ENCODE data around the gene ZNF536. TPM values are rescaled to one million over a fixed set of nuclear protein-coding genes. Genes with fewer than 3 reads are reported as not detected.
"Not testable (repeated sequence)": the region's sequence is repeated elsewhere in the genome, so short reads cannot be mapped to it uniquely, and the experiment has no call there.

Gene ZNF536
- total and polyA plus RNA-seq, 2 donors: 4.9 to 34.4 TPM

GRCh38 chr19:30450100-30450499 is 77.9 kb downstream of the ZNF536 start:
- 5% methylated on average over 7 of the region's 7 CpGs for WGBS

GRCh38 chr19:30450835-30451321 is 78.7 kb downstream of the ZNF536 start:
- Histone ChIP-seq H3K27ac (ENCODE audit: low read depth) (no peak overlapping the region), H3K4me3 (ENCODE audit: low read depth, low read length) (peak overlapping the region; percentile 34), H3K4me1 (ENCODE audit: insufficient read depth) (no peaks in the 10 kb centered on the region), H3K36me3 (ENCODE audit: insufficient read depth) (no peaks in the 10 kb centered on the region)
- 33% methylated on average over 31 of the region's 31 CpGs for WGBS
- DNase-seq (ENCODE audit: extremely low spot score): no peak

More at GRCh38 chr19:30450100-30450499, 77.9 kb downstream of the ZNF536 start:
- Histone ChIP-seq H3K4me1 (ENCODE audit: insufficient read depth) (no peaks in the 10 kb centered on the region), H3K4me3 (ENCODE audit: low read depth, low read length) (peak overlapping the region; percentile 15), H3K27ac (ENCODE audit: low read depth) (no peak overlapping the region), H3K36me3 (ENCODE audit: insufficient read depth) (no peaks in the 10 kb centered on the region)
- peak; percentile 74 for DNase-seq (ENCODE audit: extremely low spot score)

- 95% methylated on average over 7 of the region's 7 CpGs for WGBS
- H3K4me1 ChIP-seq (ENCODE audit: insufficient read depth): no peaks in the 10 kb centered on the region
- DNase-seq (ENCODE audit: extremely low spot score): no peak
- no peaks in the 10 kb centered on the region for H3K36me3 ChIP-seq (ENCODE audit: insufficient read depth)
- no peak overlapping the region for H3K27ac ChIP-seq (ENCODE audit: low read depth)
- no peak overlapping the region for H3K4me3 ChIP-seq (ENCODE audit: low read depth, low read length)
Observed at GRCh38 chr19:30452931-30453330, 80.7 kb downstream of the ZNF536 start.

GRCh38 chr19:30453743-30454142 is 81.6 kb downstream of the ZNF536 start:
- no peak overlapping the region for H3K4me3 ChIP-seq (ENCODE audit: low read depth, low read length)
- no peak for DNase-seq (ENCODE audit: extremely low spot score)
- H3K4me1 ChIP-seq (ENCODE audit: insufficient read depth): no peaks in the 10 kb centered on the region
- 84% methylated on average over 6 of the region's 6 CpGs for WGBS
- no peaks in the 10 kb centered on the region for H3K36me3 ChIP-seq (ENCODE audit: insufficient read depth)
- H3K27ac ChIP-seq (ENCODE audit: low read depth): no peak overlapping the region

- no peak overlapping the region for H3K4me3 ChIP-seq (ENCODE audit: low read depth, low read length)
- no peak for DNase-seq (ENCODE audit: extremely low spot score)
- H3K36me3 ChIP-seq (ENCODE audit: insufficient read depth): no peaks in the 10 kb centered on the region
- no peak overlapping the region for H3K27ac ChIP-seq (ENCODE audit: low read depth)
- no peaks in the 10 kb centered on the region for H3K4me1 ChIP-seq (ENCODE audit: insufficient read depth)
- 92% methylated on average over 1 of the region's 1 CpG for WGBS
Observed at GRCh38 chr19:30455881-30456280, 83.7 kb downstream of the ZNF536 start.

GRCh38 chr19:30457484-30457883 is 85.3 kb downstream of the ZNF536 start:
- no peak overlapping the region for H3K27ac ChIP-seq (ENCODE audit: low read depth)
- 80% methylated on average over 4 of the region's 4 CpGs for WGBS
- no peaks in the 10 kb centered on the region for H3K36me3 ChIP-seq (ENCODE audit: insufficient read depth)
- H3K4me1 ChIP-seq (ENCODE audit: insufficient read depth): no peaks in the 10 kb centered on the region
- DNase-seq (ENCODE audit: extremely low spot score): no peak
- no peak overlapping the region for H3K4me3 ChIP-seq (ENCODE audit: low read depth, low read length)

- Histone ChIP-seq H3K4me1 (ENCODE audit: insufficient read depth) (no peaks in the 10 kb centered on the region), H3K4me3 (ENCODE audit: low read depth, low read length) (no peak overlapping the region), H3K27ac (ENCODE audit: low read depth) (no peak overlapping the region), H3K36me3 (ENCODE audit: insufficient read depth) (no peaks in the 10 kb centered on the region)
- 92% methylated on average over 2 of the region's 2 CpGs for WGBS
- no peak for DNase-seq (ENCODE audit: extremely low spot score)
Observed at GRCh38 chr19:30459859-30460258, 87.7 kb downstream of the ZNF536 start.

- WGBS: 95% methylated on average over 8 of the region's 8 CpGs
Observed at GRCh38 chr19:30464162-30464561, 92.0 kb downstream of the ZNF536 start.

GRCh38 chr19:30466598-30466997 is 94.4 kb downstream of the ZNF536 start:
- not testable (repeated sequence) for H3K4me1 ChIP-seq (ENCODE audit: insufficient read depth); H3K36me3 ChIP-seq (ENCODE audit: insufficient read depth); H3K4me3 ChIP-seq (ENCODE audit: low read depth, low read length); H3K27ac ChIP-seq (ENCODE audit: low read depth); DNase-seq (ENCODE audit: extremely low spot score)
- 95% methylated on average over 4 of the region's 4 CpGs for WGBS

More at GRCh38 chr19:30464162-30464561, 92.0 kb downstream of the ZNF536 start:
- Histone ChIP-seq H3K36me3 (ENCODE audit: insufficient read depth) (no peaks in the 10 kb centered on the region), H3K4me1 (ENCODE audit: insufficient read depth) (no peaks in the 10 kb centered on the region), H3K27ac (ENCODE audit: low read depth) (no peak overlapping the region), H3K4me3 (ENCODE audit: low read depth, low read length) (no peak overlapping the region)
- DNase-seq (ENCODE audit: extremely low spot score): no peak

GRCh38 chr19:30467239-30467638 is 95.1 kb downstream of the ZNF536 start:
- Histone ChIP-seq H3K4me3 (ENCODE audit: low read depth, low read length) (no peak overlapping the region), H3K27ac (ENCODE audit: low read depth) (no peak overlapping the region), H3K36me3 (ENCODE audit: insufficient read depth) (no peaks in the 10 kb centered on the region), H3K4me1 (ENCODE audit: insufficient read depth) (no peaks in the 10 kb centered on the region)
- 96% methylated on average over 4 of the region's 4 CpGs for WGBS
- DNase-seq (ENCODE audit: extremely low spot score): no peak

GRCh38 chr19:30469774-30470173 is 97.6 kb downstream of the ZNF536 start:
- H3K4me1 ChIP-seq (ENCODE audit: insufficient read depth): no peaks in the 10 kb centered on the region
- no peak for DNase-seq (ENCODE audit: extremely low spot score)
- H3K4me3 ChIP-seq (ENCODE audit: low read depth, low read length): no peak overlapping the region
- WGBS: 58% methylated on average over 5 of the region's 5 CpGs
- H3K27ac ChIP-seq (ENCODE audit: low read depth): no peak overlapping the region
- no peaks in the 10 kb centered on the region for H3K36me3 ChIP-seq (ENCODE audit: insufficient read depth)

- Histone ChIP-seq H3K36me3 (ENCODE audit: insufficient read depth) (no peaks in the 10 kb centered on the region), H3K4me3 (ENCODE audit: low read depth, low read length) (no peak overlapping the region), H3K27ac (ENCODE audit: low read depth) (no peak overlapping the region), H3K4me1 (ENCODE audit: insufficient read depth) (no peaks in the 10 kb centered on the region)
- WGBS: 92% methylated on average over 4 of the region's 4 CpGs
- no peak for DNase-seq (ENCODE audit: extremely low spot score)
Observed at GRCh38 chr19:30471441-30471840, 99.3 kb downstream of the ZNF536 start.

- Histone ChIP-seq H3K4me3 (ENCODE audit: low read depth, low read length) (no peak overlapping the region), H3K27ac (ENCODE audit: low read depth) (no peak overlapping the region), H3K36me3 (ENCODE audit: insufficient read depth) (no peaks in the 10 kb centered on the region), H3K4me1 (ENCODE audit: insufficient read depth) (no peaks in the 10 kb centered on the region)
- WGBS: 90% methylated on average over 5 of the region's 5 CpGs
- no peak for DNase-seq (ENCODE audit: extremely low spot score)
Observed at GRCh38 chr19:30473334-30473867, 101.2 kb downstream of the ZNF536 start.

GRCh38 chr19:30476997-30477396 is 104.8 kb downstream of the ZNF536 start:
- no peak for DNase-seq (ENCODE audit: extremely low spot score)
- Histone ChIP-seq H3K36me3 (ENCODE audit: insufficient read depth) (no peaks in the 10 kb centered on the region), H3K4me1 (ENCODE audit: insufficient read depth) (no peaks in the 10 kb centered on the region), H3K27ac (ENCODE audit: low read depth) (no peak overlapping the region), H3K4me3 (ENCODE audit: low read depth, low read length) (no peak overlapping the region)
- 89% methylated on average over 2 of the region's 2 CpGs for WGBS

GRCh38 chr19:30479231-30479630 is 107.0 kb downstream of the ZNF536 start:
- Histone ChIP-seq H3K4me1 (ENCODE audit: insufficient read depth) (no peaks in the 10 kb centered on the region), H3K36me3 (ENCODE audit: insufficient read depth) (no peaks in the 10 kb centered on the region), H3K4me3 (ENCODE audit: low read depth, low read length) (no peak overlapping the region), H3K27ac (ENCODE audit: low read depth) (no peak overlapping the region)
- 21% methylated on average over 7 of the region's 7 CpGs for WGBS
- DNase-seq (ENCODE audit: extremely low spot score): no peak

All from urinary bladder (tissue), 4 donors.